Muscle of arm (tissue), 12 donors: Measurements from ENCODE around the gene COX8A. TPM values are rescaled to one million over a fixed set of nuclear protein-coding genes. Genes with fewer than 3 reads are reported as not detected.
"Not testable (repeated sequence)": the region's sequence is repeated elsewhere in the genome, so short reads cannot be mapped to it uniquely, and the experiment has no call there.

Experiments
- DNase-seq: peaks from one replicate; pipeline ENCODE4 v3.0.0-alpha.2; 2013
- polyA plus RNA-seq, 12 donors: library from polyadenylated mRNA; unstranded; fragments of 120-200 nt; gene quantifications; one replicate each; pipeline ENCODE4 v1.2.1, GENCODE V29; 2013; ENCODE audit not compliant: insufficient read length in 12 of 12

COX8A gene
- polyA plus RNA-seq, 12 donors, result 131 to 249 (median 209) TPM; not detected in 1

GRCh38 chr11:63961608-63962412 lies 12.6 kb upstream of the COX8A start:
- DNase-seq, result peak; percentile 77

GRCh38 chr11:63963895-63964294 lies 10.5 kb upstream of the COX8A start:
- DNase-seq, result not testable (repeated sequence)

- no peak for DNase-seq
Observed at GRCh38 chr11:63966444-63966843, 8.0 kb upstream of the COX8A start.

- DNase-seq, result no peak
Observed at GRCh38 chr11:63969461-63969860, 5.0 kb upstream of the COX8A start.

GRCh38 chr11:63970902-63971301 lies 3.5 kb upstream of the COX8A start:
- DNase-seq, result no peak

GRCh38 chr11:63973912-63974258 lies 535 bp upstream of the COX8A start:
- not testable (repeated sequence) for DNase-seq

GRCh38 chr11:63978551-63979239 lies 4.3 kb downstream of the COX8A start:
- DNase-seq, result no peak

- DNase-seq, result no peak
Observed at GRCh38 chr11:63979426-63979825, 5.0 kb downstream of the COX8A start.

GRCh38 chr11:63985812-63986155 lies 11.4 kb downstream of the COX8A start:
- no peak for DNase-seq

GRCh38 chr11:63986156-63986931 lies 11.9 kb downstream of the COX8A start, which contains the start of gene OTUB1:
Gene OTUB1 (plus strand): TSS chr11:63986438. CDS start chr11:63986457, 19 bp downstream.
- DNase-seq, result peak; percentile 91

GRCh38 chr11:63986932-63987513 lies 12.6 kb downstream of the COX8A start:
- DNase-seq, result no peak

GRCh38 chr11:63991558-63991957 lies 17.1 kb downstream of the COX8A start:
- DNase-seq, result no peak

GRCh38 chr11:63993100-63993499 lies 18.7 kb downstream of the COX8A start:
- DNase-seq, result no peak

- DNase-seq, result no peak
Observed at GRCh38 chr11:63993993-63994392, 19.6 kb downstream of the COX8A start.

GRCh38 chr11:63996512-63996911 lies 22.1 kb downstream of the COX8A start:
- no peak for DNase-seq

- DNase-seq, result no peak
Observed at GRCh38 chr11:63997104-63997700, 22.8 kb downstream of the COX8A start.

GRCh38 chr11:63997801-63998337 lies 23.4 kb downstream of the COX8A start:
- DNase-seq, result no peak

- no peak for DNase-seq
Observed at GRCh38 chr11:63998558-63999348, 24.3 kb downstream of the COX8A start.

GRCh38 chr11:63999349-64000025 lies 25.1 kb downstream of the COX8A start:
- peak; percentile 37 for DNase-seq
